ENCODE measurements around the gene CCDC90B. TPM values are rescaled to one million over a fixed set of nuclear protein-coding genes. Genes with fewer than 3 reads are reported as not detected.

CCDC90B gene
- total and polyA plus RNA-seq, 11 donors, result 17.9 to 31.7 (median 26.7) TPM

- H3K27me3 ChIP-seq, result no peaks in the 10 kb centered on the region
- intact Hi-C loops (cut with DNase I), result loop anchor here in 3 of 10 donors (10.0 kb wide), 1 partner anchor 541 kb away; no protein-coding TSS in a partner anchor
- H3K9me3 ChIP-seq, result no peaks in the 10 kb centered on the region
- no peaks in the 10 kb centered on the region for H3K4me1 ChIP-seq
- no peak overlapping the region for H3K27ac ChIP-seq
- no peak for DNase-seq
- no peak for ATAC-seq
- H3K4me3 ChIP-seq, result no peak overlapping the region
- TF ChIP-seq CTCF (IDR thresholded peaks at IDR 0.05) (no peak), POLR2A (IDR thresholded peaks at IDR 0.05) (no peak)
- peaks cover 0 to 58% (median 25%) of the 10 kb centered on the region in 9 donors for H3K36me3 ChIP-seq
- WGBS, 4 donors, result 86 to 93% (median 92%) methylated on average over 3 of the region's 3 CpGs
Measured at GRCh38 chr11:83255366-83255765, 30.8 kb downstream of the CCDC90B start.

- DNase-seq (no peak), ATAC-seq (no peak)
- intact Hi-C loops (cut with DNase I), result loop anchor here in 5 of 10 donors (5.0 to 10.0 kb wide), 3 partner anchors 346 to 538 kb away; no protein-coding TSS in a partner anchor
- no peak overlapping the region for H3K4me3 ChIP-seq
- WGBS, 4 donors, result 95 to 98% (median 97%) methylated on average over 2 of the region's 2 CpGs
- no peaks in the 10 kb centered on the region for H3K9me3 ChIP-seq
- TF ChIP-seq POLR2A (IDR thresholded peaks at IDR 0.05) (no peak), CTCF (IDR thresholded peaks at IDR 0.05) (no peak)
- H3K27me3 ChIP-seq, result no peaks in the 10 kb centered on the region
- H3K4me1 ChIP-seq, result no peaks in the 10 kb centered on the region
- H3K27ac ChIP-seq, result no peak overlapping the region
- peaks cover 0 to 34% (median 8%) of the 10 kb centered on the region in 9 donors for H3K36me3 ChIP-seq
Measured at GRCh38 chr11:83252941-83253340, 33.2 kb downstream of the CCDC90B start.

GRCh38 chr11:83252266-83252665 is 33.9 kb downstream of the CCDC90B start:
- intact Hi-C loops (cut with DNase I), result loop anchor here in 5 of 10 donors (5.0 to 10.0 kb wide), 3 partner anchors 345 to 537 kb away; no protein-coding TSS in a partner anchor
- H3K4me1 ChIP-seq, result no peaks in the 10 kb centered on the region
- TF ChIP-seq POLR2A (IDR thresholded peaks at IDR 0.05) (no peak), CTCF (IDR thresholded peaks at IDR 0.05) (no peak)

GRCh38 chr11:83249972-83250593 is 36.1 kb downstream of the CCDC90B start:
- ATAC-seq (peak in 1 of 4 donors; percentile 56), DNase-seq (no peak)
- Histone ChIP-seq H3K9me3 (no peaks in the 10 kb centered on the region), H3K27ac (no peak overlapping the region), H3K4me1 (no peaks in the 10 kb centered on the region), H3K27me3 (no peaks in the 10 kb centered on the region), H3K36me3 (peaks cover 0 to 10% (median 0%) of the 10 kb centered on the region in 9 donors), H3K4me3 (no peak overlapping the region)
- intact Hi-C loops (cut with DNase I), result loop anchor here (2.0 to 10.0 kb wide), 8 partner anchors 341 to 565 kb away; no protein-coding TSS in a partner anchor
- 4 to 11% (median 6%) methylated on average over 4 of the region's 4 CpGs for WGBS, 4 donors
- TF ChIP-seq POLR2A (IDR thresholded peaks at IDR 0.05) (no peak), CTCF (IDR thresholded peaks at IDR 0.05) (peak; percentile 44 to 83 (median 65))

More at GRCh38 chr11:83252266-83252665, 33.9 kb downstream of the CCDC90B start:
- peaks cover 0 to 27% (median under 1%) of the 10 kb centered on the region in 9 donors for H3K36me3 ChIP-seq
- H3K9me3 ChIP-seq, result no peaks in the 10 kb centered on the region
- no peak for DNase-seq
- H3K4me3 ChIP-seq, result no peak overlapping the region
- 86 to 97% (median 94%) methylated on average over 2 of the region's 2 CpGs for WGBS, 4 donors
- H3K27ac ChIP-seq, result no peak overlapping the region
- no peak for ATAC-seq
- H3K27me3 ChIP-seq, result no peaks in the 10 kb centered on the region
